Left forelimb (tissue), 1 donor: Measurements from ENCODE around the gene ZDHHC16.
"Not testable (repeated sequence)": the region's sequence is repeated elsewhere in the genome, so short reads cannot be mapped to it uniquely, and the experiment has no call there.

Experiments
- DNase-seq: peaks from one replicate; pipeline ENCODE4 v3.0.0-alpha.2; 2018; ENCODE audit warnings: low spot score

ZDHHC16 gene

DNA sequence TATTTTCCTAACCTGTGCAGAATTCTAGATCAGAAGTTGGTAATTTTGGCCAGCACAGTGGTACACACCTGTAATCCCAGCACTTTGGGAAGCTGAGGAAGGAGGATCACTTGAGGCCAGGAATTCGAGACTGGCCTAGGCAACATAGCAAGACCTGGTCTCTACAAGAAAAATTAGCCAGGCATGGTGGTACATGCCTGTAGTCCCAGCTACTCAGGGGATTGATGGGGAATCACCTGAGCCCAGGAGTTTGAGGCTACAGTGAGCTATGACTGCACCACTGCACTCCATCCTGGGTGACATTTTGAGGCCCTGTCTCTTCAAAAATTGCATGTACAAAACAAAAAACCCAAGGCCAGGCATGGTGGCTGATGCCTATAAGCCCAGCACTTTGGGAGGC is 11.4 kb upstream of the ZDHHC16 start:
- no peak for DNase-seq

DNA sequence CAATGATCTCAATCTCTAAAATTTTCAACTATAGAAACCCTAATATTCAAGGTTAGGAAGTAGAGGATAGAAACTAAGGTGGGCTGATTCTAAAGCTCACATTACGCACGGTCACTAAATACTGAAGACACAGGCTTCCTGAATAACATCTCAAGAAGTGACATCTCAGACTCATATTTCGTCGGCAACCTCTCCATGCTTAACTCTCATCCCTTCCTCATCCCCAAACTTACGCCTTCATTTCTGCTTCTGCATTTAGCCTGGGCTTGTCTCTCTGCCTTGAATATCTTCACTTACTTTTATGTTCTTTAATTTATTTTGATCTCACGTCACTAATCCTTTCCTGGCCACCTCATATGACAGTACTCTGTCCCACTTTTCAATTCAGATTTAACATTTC is 10.8 kb upstream of the ZDHHC16 start:
- no peak for DNase-seq

DNA sequence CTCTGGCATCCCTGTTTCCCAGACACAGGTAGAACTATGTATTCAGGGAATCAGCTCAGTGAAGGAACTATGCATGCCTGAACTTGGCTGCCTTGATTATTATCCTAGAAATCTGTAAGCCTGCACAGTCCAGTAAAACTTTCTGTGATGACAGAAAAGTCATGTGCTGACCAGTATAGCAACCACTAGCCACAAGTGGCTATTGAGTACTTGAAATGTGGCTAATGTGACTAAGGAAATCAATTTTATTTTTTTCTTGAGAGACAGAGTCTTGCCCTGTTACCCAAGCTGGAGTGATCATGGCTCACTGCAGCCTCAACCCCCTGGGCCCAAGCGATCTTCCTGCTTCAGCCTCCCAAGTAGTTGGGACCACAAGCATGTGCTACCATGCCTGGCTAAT is 3.7 kb upstream of the ZDHHC16 start:
- DNase-seq, result no peak

DNA sequence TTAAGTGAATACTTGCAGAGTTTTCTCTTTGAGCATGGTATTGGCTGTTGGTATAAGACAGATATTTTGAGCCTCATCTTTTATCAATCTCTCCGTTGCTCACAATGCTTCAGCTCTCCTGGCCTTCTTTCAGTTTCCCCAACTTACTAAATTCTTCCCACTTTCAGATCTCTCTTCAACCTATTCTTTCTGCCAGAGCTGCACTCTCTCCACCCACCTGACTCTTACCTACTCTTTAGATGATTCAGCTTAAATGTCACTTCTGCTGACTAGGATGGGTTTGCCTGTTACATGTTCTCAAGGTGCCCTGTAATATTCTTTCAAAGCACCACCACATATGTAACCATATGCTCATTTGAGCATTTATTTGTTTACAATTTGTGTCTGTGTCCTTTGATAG is 1.8 kb upstream of the ZDHHC16 start:
- DNase-seq, result no peak

DNA sequence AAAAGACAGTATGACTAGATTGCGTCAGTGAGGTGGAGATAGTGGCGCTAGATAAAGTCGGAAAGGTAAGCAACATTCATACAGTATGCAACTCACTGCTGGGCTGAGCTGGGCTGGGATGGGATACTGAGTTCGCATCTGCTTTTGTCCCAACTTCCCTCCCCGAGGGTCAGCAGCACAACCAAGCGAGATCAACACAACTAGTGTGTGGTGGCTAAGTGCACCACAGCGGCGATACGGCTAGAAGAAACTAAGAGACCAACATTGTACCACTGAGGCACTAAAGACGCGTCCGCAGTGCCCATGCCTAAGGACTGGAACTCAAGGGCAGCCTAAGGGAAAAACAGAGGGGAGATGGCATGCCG is 636 bp upstream of the ZDHHC16 start:
- no peak for DNase-seq

DNA sequence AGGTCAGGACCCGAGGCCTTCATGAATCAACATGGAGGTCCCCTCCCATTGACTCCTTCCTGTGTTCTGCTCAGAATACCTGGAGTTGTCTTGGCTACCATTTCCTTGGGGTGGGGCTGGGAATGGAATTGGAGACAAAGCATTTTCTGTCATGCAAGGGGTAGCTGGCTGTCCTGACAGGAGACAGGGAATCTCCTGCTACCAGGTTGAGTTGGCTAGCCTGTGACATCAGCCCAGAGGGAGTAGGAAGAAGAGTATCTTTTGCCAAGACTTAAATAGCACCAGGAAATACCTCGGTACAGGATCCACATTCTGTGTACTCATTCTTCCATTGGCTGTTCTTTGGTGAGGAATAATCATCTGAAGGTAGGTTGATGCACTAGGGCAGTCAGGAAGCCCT is 4.9 kb downstream of the ZDHHC16 start:
- DNase-seq, result no peak

DNA sequence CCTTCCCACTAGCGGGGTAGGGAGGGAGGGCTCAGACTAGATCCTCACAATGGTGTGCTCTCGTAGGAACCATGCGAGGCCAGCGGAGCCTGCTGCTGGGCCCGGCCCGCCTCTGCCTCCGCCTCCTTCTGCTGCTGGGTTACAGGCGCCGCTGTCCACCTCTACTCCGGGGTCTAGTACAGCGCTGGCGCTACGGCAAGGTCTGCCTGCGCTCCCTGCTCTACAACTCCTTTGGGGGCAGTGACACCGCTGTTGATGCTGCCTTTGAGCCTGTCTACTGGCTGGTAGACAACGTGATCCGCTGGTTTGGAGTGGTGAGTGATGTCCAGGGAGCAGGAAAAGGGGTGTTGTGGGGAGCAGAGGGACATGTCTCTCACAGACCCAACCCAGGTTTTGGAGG is 5.6 kb downstream of the ZDHHC16 start:
- DNase-seq, result no peak

DNA sequence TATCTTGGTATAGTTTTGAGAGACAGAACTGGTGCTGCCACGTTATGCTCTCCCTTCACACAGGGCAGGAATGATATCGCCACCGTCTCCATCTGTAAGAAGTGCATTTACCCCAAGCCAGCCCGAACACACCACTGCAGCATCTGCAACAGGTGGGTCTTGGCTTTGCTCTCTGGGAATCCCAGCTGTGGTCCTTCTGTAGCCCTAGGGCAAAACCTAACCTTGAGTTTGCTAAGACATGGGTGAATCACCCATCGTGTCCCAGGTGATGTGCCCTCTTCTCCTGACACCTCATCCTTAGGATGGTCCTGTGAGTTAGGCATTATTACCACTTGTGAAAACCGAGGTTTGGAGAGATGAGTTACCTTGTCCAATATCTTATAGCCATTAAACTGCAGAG is 6.4 kb downstream of the ZDHHC16 start:
- no peak for DNase-seq

DNA sequence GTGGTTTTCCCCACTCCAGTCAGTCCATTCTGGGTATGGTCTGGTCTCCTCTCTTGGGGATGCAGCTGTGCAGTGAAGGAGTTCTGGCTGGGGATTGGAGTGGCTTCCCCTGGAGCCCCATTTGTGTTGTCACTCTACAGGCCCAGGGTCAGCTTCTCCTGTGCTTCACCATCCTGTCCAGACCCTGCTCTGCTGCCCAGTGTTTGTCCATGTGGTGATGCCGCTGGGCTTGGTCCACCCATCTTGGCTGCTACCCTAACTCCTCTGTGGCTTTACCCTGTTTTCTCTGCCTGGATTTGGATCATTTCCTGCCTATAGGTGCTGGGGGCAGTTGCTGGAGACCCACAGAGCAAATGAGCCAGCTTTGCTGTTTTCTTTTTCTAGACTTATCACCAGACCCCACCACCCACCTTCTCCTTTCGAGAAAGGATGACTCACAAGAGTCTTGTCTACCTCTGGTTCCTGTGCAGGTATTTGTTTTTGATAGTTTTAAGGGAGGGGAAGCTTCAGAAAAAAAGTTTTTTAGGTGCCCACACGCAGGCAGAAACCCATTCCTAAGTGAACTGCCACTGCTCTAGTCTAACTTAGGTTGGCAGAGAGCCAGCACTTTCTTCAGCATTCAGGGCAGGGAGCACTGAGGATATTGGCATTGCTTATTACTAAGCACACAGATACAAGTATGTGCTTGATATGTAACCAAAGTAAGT is 8.5 kb downstream of the ZDHHC16 start:
- no peak for DNase-seq

DNA sequence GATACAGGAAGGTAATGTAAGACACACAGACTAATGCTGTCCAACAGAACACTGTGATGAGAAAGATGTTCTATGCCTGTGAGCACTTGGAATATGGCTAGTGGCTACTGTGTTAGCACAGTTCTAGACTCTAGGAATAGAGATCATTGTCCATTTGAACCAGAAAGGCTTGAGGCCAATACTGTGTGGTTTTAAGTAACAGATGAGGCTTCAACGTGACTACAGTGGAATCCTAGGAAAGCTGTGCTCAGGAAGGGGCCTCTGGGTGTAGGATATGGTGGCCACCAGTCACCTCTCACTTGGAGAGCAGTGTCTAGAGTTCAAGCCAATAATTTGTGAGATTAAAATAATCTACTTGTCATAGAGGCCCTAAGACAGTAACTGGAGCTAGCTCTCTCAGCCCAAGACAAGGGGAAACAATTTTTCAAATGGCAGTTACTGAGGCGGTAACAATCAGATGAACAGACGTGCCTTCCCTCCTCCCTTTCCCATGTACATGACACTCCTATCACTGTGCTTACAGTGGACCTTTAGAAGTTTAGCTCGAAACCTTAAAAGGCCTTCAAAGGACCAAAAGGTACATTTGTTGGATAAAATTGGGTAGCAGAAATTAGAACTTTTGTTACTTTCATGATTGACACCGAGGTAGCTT is 10.2 kb downstream of the ZDHHC16 start:
- no peak for DNase-seq

DNA sequence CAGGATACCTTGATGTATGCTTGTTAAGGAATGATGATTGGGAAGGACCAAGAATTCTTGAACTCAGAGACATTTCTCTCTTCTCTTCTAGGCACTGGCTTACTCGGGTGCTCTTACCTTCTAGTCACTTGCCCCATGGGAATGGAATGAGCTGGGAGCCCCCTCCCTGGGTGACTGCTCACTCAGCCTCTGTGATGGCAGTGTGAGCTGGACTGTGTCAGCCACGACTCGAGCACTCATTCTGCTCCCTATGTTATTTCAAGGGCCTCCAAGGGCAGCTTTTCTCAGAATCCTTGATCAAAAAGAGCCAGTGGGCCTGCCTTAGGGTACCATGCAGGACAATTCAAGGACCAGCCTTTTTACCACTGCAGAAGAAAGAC is 10.7 kb downstream of the ZDHHC16 start:
- DNase-seq, result no peak

DNA sequence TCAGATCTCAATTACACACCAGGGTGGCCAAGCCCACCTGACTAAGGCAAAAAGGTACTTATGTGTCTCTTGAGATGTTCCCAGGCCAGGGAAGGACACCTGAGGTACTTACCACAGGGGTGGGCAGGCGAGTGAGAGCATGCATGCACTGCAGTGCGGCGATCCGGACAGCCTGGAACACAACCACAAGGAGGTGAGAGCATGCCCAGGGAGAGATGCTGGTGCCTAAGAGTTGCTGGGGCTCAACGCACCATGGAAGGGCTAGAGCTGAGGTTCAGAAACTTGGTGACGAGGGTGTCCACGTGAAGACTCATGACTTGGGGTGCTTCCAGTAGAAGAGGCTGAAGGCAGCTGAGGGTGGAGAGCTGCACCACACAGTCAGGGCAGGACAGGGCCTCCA is 13.1 kb downstream of the ZDHHC16 start:
- DNase-seq, result no peak

DNA sequence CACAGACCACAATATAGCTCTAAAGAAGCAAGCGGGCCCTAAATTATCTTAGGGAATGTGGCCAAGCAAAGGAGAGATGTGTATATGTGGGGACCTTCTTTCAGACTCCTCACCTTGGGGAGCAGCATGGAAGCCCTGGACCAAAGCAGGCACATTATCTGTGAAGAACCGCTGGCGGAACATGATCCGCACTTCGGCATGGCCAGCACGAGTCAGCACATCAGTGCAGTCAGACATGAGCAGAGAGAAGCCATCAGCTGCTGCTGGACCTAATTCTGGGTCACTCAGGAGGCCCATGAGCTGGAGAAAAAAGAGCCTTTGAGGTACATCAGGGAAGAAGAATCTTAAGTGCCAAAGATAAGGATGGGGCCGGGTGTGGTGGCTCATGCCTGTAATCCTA is 14.0 kb downstream of the ZDHHC16 start:
- no peak for DNase-seq

DNA sequence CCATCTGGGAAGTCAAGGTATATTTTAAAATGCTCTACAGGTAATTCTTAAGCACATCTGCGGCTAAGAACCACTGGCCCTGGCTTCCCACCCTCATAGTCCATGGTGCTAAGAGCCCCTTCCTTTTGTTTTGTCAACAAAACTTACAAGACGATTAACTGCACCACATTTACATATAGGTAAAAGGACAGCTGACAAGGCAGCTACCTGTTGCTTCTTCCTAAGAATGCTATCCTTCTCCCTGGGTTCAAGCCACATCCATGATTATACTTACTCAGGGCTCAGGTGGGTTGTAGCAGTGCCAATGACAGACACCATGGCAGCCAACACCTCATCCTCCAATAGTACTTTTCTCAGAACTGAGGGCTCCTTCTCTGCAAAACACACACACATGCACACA is 16.3 kb downstream of the ZDHHC16 start:
- no peak for DNase-seq

DNA sequence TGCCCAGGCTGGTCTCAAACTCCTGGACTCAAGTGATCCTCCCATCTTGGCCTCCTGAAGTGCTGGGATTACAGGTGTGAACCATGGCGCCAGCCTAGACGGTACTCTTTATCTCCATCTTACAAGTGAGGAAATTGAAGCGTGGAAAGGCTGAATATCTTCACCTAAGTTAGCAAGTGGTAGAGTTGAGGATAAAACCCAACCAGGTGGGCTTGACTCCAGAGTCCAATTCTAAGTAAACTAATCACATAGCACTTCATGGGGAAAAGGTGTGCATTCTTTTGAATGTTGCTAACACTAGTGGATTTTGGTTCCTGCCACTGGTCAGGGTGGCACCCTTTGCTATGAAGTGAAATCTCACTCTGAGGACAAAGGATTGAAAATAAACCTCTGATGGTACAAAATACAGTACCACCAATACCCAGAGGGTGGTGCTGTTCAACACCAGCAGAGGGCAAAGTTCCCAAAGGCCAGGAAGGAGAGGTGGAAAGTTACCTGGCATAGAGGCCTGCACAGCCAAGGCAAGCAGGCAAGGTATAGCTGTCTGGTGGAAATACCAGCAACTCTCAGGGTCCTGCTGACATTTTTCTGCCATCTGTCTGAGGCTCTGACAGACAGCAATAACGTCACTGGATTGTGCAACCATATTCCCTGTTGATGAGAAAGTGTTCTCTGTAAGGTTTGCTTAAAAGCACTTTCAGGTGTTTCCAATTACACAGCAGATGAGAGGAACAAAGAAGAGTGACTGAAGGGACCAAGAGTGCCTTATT is 17.6 kb downstream of the ZDHHC16 start:
- no peak for DNase-seq

DNA sequence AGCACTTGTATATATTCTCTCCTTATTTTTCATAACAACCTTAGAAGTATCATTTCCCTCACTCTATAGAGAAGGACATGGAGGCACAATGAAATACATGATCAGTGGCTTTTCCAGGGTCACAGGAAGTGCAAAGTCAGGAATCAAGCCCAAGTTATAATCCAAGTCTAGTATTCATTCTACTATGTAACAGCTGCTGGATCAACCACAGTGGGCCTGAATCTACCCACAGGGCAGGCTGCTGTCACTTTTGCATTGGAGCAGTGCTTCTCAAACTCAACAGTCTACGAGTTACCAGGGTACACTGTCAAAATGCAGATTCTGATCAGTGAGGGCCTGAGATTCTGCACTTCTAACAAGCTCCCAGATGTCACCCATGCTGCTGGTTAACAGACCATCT is 18.3 kb downstream of the ZDHHC16 start:
- no peak for DNase-seq

DNA sequence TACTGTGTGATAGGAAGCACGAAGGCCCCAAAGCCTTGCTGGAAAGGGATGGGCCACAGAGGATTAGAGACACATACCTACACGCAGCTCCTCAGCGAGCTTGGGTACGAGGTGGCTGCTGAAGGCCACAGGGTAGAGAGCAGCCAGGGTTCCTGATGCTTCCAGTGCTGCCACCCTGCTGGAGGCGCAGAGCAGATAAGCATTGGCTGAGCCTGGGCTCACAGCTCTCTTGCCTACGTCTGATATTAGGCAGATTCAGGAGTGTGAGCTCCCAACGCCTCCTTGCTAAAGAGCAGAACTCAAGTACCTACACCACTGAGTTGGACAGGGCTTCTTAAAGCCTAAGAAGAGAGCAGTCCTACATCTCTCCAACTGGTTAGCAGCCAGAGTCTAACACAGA is 20.0 kb downstream of the ZDHHC16 start:
- DNase-seq, result no peak

DNA sequence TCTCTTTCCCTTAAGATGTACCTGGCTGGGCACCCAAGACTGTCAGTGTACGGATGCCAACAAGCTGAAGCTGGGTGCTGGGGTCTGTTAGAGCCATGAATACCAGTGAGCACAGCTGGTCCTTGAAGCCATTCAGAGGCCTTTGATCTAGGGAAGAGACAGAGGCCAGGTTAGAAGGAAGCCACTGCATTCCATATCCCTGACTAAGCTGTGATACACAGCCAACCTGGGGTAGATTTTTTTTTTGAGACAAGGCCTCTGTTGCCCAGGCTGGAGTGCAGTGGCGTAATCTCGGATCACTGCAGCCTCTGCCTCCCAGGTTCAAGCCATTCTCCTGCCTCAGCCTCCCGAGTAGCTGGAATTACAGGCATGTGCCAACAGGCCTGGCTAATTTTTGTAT is 20.8 kb downstream of the ZDHHC16 start:
- no peak for DNase-seq

DNA sequence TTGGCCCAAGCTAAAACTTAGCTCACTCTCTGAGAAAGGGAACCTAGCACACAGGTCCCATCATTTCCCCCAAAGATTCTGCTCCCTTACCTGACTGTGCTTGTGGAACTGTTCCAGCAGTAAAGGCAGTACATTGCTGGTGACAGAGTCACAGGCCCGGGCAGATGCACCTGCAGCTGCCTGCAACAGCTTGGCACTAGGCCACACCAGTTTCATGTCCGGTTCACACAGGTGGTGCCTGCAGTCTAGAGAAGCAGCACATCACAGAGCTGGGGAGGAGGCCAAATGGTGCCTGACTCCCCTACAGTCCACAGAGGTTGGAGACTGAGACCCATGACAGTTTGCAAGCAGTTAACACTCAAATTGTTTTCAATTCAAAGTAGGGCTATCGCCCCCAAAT is 22.2 kb downstream of the ZDHHC16 start:
- DNase-seq, result no peak

DNA sequence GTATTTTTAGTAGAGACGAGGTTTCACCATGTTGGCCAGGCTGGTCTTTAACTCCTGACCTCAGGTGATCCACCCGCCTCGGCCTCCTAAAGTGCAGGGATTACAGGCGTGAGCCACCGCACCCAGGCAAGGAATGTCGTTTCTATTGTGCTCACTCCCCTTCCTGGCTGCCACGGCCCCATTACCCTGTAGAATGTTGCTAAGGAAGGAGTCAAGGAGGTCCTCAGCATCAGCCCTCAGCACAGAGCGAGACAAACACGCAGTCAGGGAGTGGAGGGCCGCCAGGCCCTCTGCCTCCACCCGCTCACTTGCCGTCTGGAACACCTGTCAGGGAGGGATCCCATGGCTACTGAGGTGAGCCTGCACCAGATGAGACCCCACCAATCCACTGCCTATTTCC is 22.8 kb downstream of the ZDHHC16 start:
- not testable (repeated sequence) for DNase-seq

DNA sequence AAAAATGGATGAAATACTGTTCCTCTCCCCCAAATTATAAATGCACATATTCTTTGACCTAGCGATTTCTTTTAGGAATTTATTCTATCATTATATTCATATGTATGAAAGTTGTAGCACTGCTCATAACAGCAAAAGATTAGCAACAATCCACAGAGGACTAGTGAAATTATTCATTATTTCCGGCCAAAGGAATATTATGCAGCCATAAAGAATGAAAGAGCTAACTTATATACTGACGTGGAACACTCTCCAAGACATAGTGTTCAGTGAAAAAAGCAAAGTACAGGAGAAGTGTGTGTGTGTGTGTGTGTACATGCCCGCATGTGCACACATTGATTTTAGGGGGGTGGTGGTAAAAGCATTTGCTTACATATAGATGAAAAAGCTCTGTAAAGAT is 28.9 kb downstream of the ZDHHC16 start:
- DNase-seq, result no peak

DNA sequence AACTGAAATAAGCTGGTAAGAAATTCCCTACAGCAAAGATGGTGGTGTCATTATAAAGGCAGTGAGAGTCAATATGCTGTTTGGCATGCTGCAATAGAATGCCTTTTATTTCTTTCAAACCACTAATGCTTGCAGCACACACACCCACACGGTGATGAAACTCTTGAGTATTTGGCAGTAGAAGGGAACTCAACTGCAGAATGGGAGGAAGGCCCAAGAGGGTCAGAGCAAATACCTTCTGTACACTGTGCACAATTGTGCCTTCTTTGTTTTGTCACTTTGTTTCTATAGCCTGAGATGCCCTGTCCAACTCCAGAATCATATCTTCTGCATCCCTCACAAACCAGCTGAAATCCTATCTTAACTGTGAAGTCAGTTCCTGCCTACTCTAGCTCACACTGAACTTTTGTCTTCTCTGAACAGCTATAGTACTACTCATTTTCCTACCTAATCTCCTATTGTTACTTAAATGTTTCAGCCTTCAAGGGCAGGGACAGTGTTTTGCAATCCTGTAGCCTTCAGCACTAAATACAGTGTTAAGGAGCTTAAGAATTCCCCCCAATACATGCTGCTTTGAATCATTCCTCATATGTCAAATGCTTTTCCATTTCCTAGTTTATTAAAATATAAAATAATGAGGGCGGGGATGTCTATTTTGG is 30.1 kb downstream of the ZDHHC16 start:
- DNase-seq, result no peak

DNA sequence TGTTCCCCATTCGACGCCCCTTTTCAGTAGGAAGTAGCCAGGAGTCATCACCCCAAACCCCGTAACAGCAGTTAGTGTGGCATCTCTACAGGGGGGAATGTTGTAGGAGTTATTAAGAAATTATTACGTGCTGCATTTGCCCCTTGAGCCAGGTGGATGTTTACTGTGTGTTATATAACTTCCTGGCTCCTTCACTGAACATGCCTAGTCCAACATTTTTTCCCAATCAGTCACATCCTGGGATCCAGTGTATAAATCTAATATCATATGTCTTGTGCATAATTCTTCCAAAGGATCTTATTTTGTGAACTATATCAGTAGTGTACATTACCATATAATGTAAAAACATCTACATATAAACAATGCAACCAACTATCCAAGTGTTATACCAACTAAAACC is 33.4 kb downstream of the ZDHHC16 start:
- not testable (repeated sequence) for DNase-seq
